ENCODE measurements around the gene GRID2. TPM values are rescaled to one million over a fixed set of nuclear protein-coding genes. Genes with fewer than 3 reads are reported as not detected.

The GRID2 gene
- total RNA-seq, 1 donor from 2014 or later, result not detected

- no peaks in the 10 kb centered on the region for H3K36me3 ChIP-seq
These were observed 151.6 kb downstream of the GRID2 start for GRCh38 chr4:92455329-92455839.

GRCh38 chr4:92455951-92456350, 152.2 kb downstream of the GRID2 start:
- Histone ChIP-seq H3K4me1 (no peaks in the 10 kb centered on the region), H3K27me3 (ENCODE audit: low read depth) (no peaks in the 10 kb centered on the region), H3K9me3 (no peaks in the 10 kb centered on the region), H3K4me3 (no peak overlapping the region), H3K36me3 (no peaks in the 10 kb centered on the region), H3K27ac (no peak overlapping the region)
- no peak for TF ChIP-seq CTCF (IDR thresholded peaks at IDR 0.05)
- ATAC-seq (no peak), DNase-seq (no peak)
- intact Hi-C loops (cut with DNase I), result no loop called here

More at GRCh38 chr4:92455329-92455839, 151.6 kb downstream of the GRID2 start:
- no peaks in the 10 kb centered on the region for H3K4me1 ChIP-seq
- H3K27me3 ChIP-seq (ENCODE audit: low read depth), result no peaks in the 10 kb centered on the region
- DNase-seq (no peak), ATAC-seq (no peak)
- no peaks in the 10 kb centered on the region for H3K9me3 ChIP-seq
- H3K27ac ChIP-seq, result no peak overlapping the region
- intact Hi-C loops (cut with DNase I), result no loop called here
- no peak overlapping the region for H3K4me3 ChIP-seq
- no peak for TF ChIP-seq CTCF (IDR thresholded peaks at IDR 0.05)

GRCh38 chr4:92461732-92462131, 158.0 kb downstream of the GRID2 start:
- no peaks in the 10 kb centered on the region for H3K36me3 ChIP-seq
- ATAC-seq, result no peak
- no peaks in the 10 kb centered on the region for H3K27me3 ChIP-seq (ENCODE audit: low read depth)
- no peaks in the 10 kb centered on the region for H3K4me1 ChIP-seq
- no peak for TF ChIP-seq CTCF (IDR thresholded peaks at IDR 0.05)
- no peak overlapping the region for H3K27ac ChIP-seq
- no peak for DNase-seq
- H3K9me3 ChIP-seq, result no peaks in the 10 kb centered on the region
- no peak overlapping the region for H3K4me3 ChIP-seq
- intact Hi-C loops (cut with DNase I), result no loop called here

GRCh38 chr4:92477298-92477697, 173.5 kb downstream of the GRID2 start:
- ATAC-seq, result no peak
- no peak for TF ChIP-seq CTCF (IDR thresholded peaks at IDR 0.05)

GRCh38 chr4:92483341-92483740, 179.6 kb downstream of the GRID2 start:
- Histone ChIP-seq H3K4me1 (no peaks in the 10 kb centered on the region), H3K4me3 (no peak overlapping the region), H3K9me3 (no peaks in the 10 kb centered on the region), H3K36me3 (no peaks in the 10 kb centered on the region), H3K27me3 (ENCODE audit: low read depth) (no peaks in the 10 kb centered on the region), H3K27ac (no peak overlapping the region)
- DNase-seq (no peak), ATAC-seq (no peak)
- no peak for TF ChIP-seq CTCF (IDR thresholded peaks at IDR 0.05)
- intact Hi-C loops (cut with DNase I), result no loop called here

More at GRCh38 chr4:92477298-92477697, 173.5 kb downstream of the GRID2 start:
- no peak overlapping the region for H3K27ac ChIP-seq
- DNase-seq, result no peak
- no peaks in the 10 kb centered on the region for H3K4me1 ChIP-seq
- H3K36me3 ChIP-seq, result no peaks in the 10 kb centered on the region
- intact Hi-C loops (cut with DNase I), result no loop called here
- no peaks in the 10 kb centered on the region for H3K27me3 ChIP-seq (ENCODE audit: low read depth)
- H3K9me3 ChIP-seq, result no peaks in the 10 kb centered on the region
- H3K4me3 ChIP-seq, result no peak overlapping the region

GRCh38 chr4:92488496-92488895, 184.7 kb downstream of the GRID2 start:
- H3K36me3 ChIP-seq, result no peaks in the 10 kb centered on the region
- TF ChIP-seq CTCF (IDR thresholded peaks at IDR 0.05), result no peak
- H3K4me3 ChIP-seq, result no peak overlapping the region
- H3K4me1 ChIP-seq, result no peaks in the 10 kb centered on the region
- H3K27me3 ChIP-seq (ENCODE audit: low read depth), result no peaks in the 10 kb centered on the region
- ATAC-seq (no peak), DNase-seq (no peak)
- H3K27ac ChIP-seq, result no peak overlapping the region
- no peaks in the 10 kb centered on the region for H3K9me3 ChIP-seq
- intact Hi-C loops (cut with DNase I), result no loop called here

Data from lower lobe of right lung (tissue), 2 donors.